Hematopoietic multipotent progenitor cell treated with erythropoietin and hydrocortisone succinate and interleukin-3 and kit ligand, for 15 days (in vitro differentiated cells): ENCODE data around the gene MC4R.

Experiments
- DNase-seq: peaks from one replicate; pipeline ENCODE4 v3.0.0-alpha.2; 2015; ENCODE audit warnings: low spot score

MC4R gene

GRCh38 chr18:60327880-60328279 lies 44.7 kb downstream of the MC4R start:
- no peak for DNase-seq

- DNase-seq: no peak
Observed at GRCh38 chr18:60322591-60322990, 50.0 kb downstream of the MC4R start.
